ENCODE data around the gene DENND4B. TPM values are rescaled to one million over a fixed set of nuclear protein-coding genes. Genes with fewer than 3 reads are reported as not detected.
A peak's percentile ranks its signal among the peaks of the same experiment; 100 is the strongest.

The DENND4B gene
- total and polyA plus RNA-seq, 2 experiments from 2014 or later: 42.3 to 48.1 TPM

- no peak for TF ChIP-seq CTCF (IDR thresholded peaks at IDR 0.05; ENCODE audit: low read depth, low read length)
- Histone ChIP-seq H3K9me3 (ENCODE audit: low read depth) (no peaks in the 10 kb centered on the region), H3K4me3 (no peak overlapping the region), H3K27ac (no peak overlapping the region), H3K27me3 (no peaks in the 10 kb centered on the region), H3K4me1 (ENCODE audit: low read depth) (peaks cover 33% of the 10 kb centered on the region), H3K36me3 (no peaks in the 10 kb centered on the region)
- no peak for DNase-seq (ENCODE audit: low read depth in 1 of 2, low spot score in 1 of 2)
These were observed 64.1 kb downstream of the DENND4B start for GRCh38 chr1:153882296-153882912.

GRCh38 chr1:153881751-153882150 is 64.8 kb downstream of the DENND4B start:
- Histone ChIP-seq H3K27me3 (no peaks in the 10 kb centered on the region), H3K4me3 (no peak overlapping the region), H3K9me3 (ENCODE audit: low read depth) (no peaks in the 10 kb centered on the region), H3K36me3 (no peaks in the 10 kb centered on the region), H3K4me1 (ENCODE audit: low read depth) (peaks cover 33% of the 10 kb centered on the region), H3K27ac (peak overlapping the region; percentile 27)
- DNase-seq (ENCODE audit: low read depth in 1 of 2, low spot score in 1 of 2): peak in 1 of 2 donors; percentile 58
- TF ChIP-seq CTCF (IDR thresholded peaks at IDR 0.05; ENCODE audit: low read depth, low read length): no peak

- no peak overlapping the region for H3K4me3 ChIP-seq
These were observed 65.6 kb downstream of the DENND4B start for GRCh38 chr1:153880962-153881361.

GRCh38 chr1:153880024-153880423 is 66.5 kb downstream of the DENND4B start:
- no peak for TF ChIP-seq CTCF (IDR thresholded peaks at IDR 0.05; ENCODE audit: low read depth, low read length)
- no peaks in the 10 kb centered on the region for H3K36me3 ChIP-seq
- no peak overlapping the region for H3K27ac ChIP-seq
- H3K4me3 ChIP-seq: no peak overlapping the region
- no peak for DNase-seq (ENCODE audit: low read depth in 1 of 2, low spot score in 1 of 2)
- H3K9me3 ChIP-seq (ENCODE audit: low read depth): no peaks in the 10 kb centered on the region
- peaks cover 37% of the 10 kb centered on the region for H3K4me1 ChIP-seq (ENCODE audit: low read depth)
- no peaks in the 10 kb centered on the region for H3K27me3 ChIP-seq

More at GRCh38 chr1:153880962-153881361, 65.6 kb downstream of the DENND4B start:
- Histone ChIP-seq H3K36me3 (no peaks in the 10 kb centered on the region), H3K4me1 (ENCODE audit: low read depth) (peaks cover 37% of the 10 kb centered on the region), H3K9me3 (ENCODE audit: low read depth) (no peaks in the 10 kb centered on the region), H3K27me3 (no peaks in the 10 kb centered on the region), H3K27ac (peak overlapping the region; percentile 27)
- DNase-seq (ENCODE audit: low read depth in 1 of 2, low spot score in 1 of 2): peak; percentile 84 to 96
- no peak for TF ChIP-seq CTCF (IDR thresholded peaks at IDR 0.05; ENCODE audit: low read depth, low read length)

Other genes with a start within 250 kb of the DENND4B start
- gene INTS3, start 218.7 kb downstream of the DENND4B start, total RNA-seq: 45.4 and 73.5 TPM in 2 replicates
- gene INTS3, start 218.7 kb downstream of the DENND4B start, polyA plus RNA-seq: 39.7 and 60.5 TPM in 2 replicates
- 20.7 and 27.7 TPM in 2 replicates for gene SLC27A3, start 171.3 kb downstream of the DENND4B start, total RNA-seq
- gene SLC27A3, start 171.3 kb downstream of the DENND4B start, polyA plus RNA-seq: 30.6 and 46.7 TPM in 2 replicates
- 10.8 and 19.6 TPM in 2 replicates for gene GATAD2B, start 23.7 kb downstream of the DENND4B start, total RNA-seq
- 8.1 and 11.8 TPM in 2 replicates for gene GATAD2B, start 23.7 kb downstream of the DENND4B start, polyA plus RNA-seq
- gene CRTC2, start 11.9 kb upstream of the DENND4B start, total RNA-seq: 11.9 and 17.9 TPM in 2 replicates
- 24.8 and 34.4 TPM in 2 replicates for gene CRTC2, start 11.9 kb upstream of the DENND4B start, polyA plus RNA-seq
- 75.8 and 83.4 TPM in 2 replicates for gene SLC39A1, start 16.8 kb upstream of the DENND4B start, total RNA-seq
- gene SLC39A1, start 16.8 kb upstream of the DENND4B start, polyA plus RNA-seq: 71.2 and 72.6 TPM in 2 replicates
- 34.0 and 49.5 TPM in 2 replicates for gene CREB3L4, start 21.2 kb upstream of the DENND4B start, total RNA-seq
- 25.3 and 31.5 TPM in 2 replicates for gene CREB3L4, start 21.2 kb upstream of the DENND4B start, polyA plus RNA-seq
- gene JTB, start 31.0 kb upstream of the DENND4B start, total RNA-seq: 161 and 315 TPM in 2 replicates
- gene JTB, start 31.0 kb upstream of the DENND4B start, polyA plus RNA-seq: 137 and 169 TPM in 2 replicates
- gene RAB13, start 39.6 kb upstream of the DENND4B start, total RNA-seq: 30.6 and 37.6 TPM in 2 replicates
- gene RAB13, start 39.6 kb upstream of the DENND4B start, polyA plus RNA-seq: 90.6 and 108 TPM in 2 replicates
- 1,187 and 1,533 TPM in 2 replicates for gene RPS27, start 44.0 kb upstream of the DENND4B start, total RNA-seq
- 1,020 and 1,321 TPM in 2 replicates for gene RPS27, start 44.0 kb upstream of the DENND4B start, polyA plus RNA-seq
- 0.18 TPM in 1 of 2 replicates, not detected in the other for gene NUP210L, start 208.4 kb upstream of the DENND4B start, total RNA-seq
- not detected in 2 replicates for gene NUP210L, start 208.4 kb upstream of the DENND4B start, polyA plus RNA-seq
- gene TPM3, start 245.4 kb upstream of the DENND4B start, total RNA-seq: 120 and 137 TPM in 2 replicates
- gene TPM3, start 245.4 kb upstream of the DENND4B start, polyA plus RNA-seq: 109 and 139 TPM in 2 replicates

Measured in cardiac muscle cell (in vitro differentiated cells and primary cell).